ENCODE data around the gene RBM39. TPM values are rescaled to one million over a fixed set of nuclear protein-coding genes. Genes with fewer than 3 reads are reported as not detected.

The RBM39 gene
- 142 TPM for polyA plus RNA-seq (2013, experiment 1 of 2)
- polyA plus RNA-seq (2013, experiment 2 of 2), result 138 TPM

- H4K8ac ChIP-seq (ENCODE audit: low read length), result peak within 1 kb of the TSS; percentile 98
- DNase-seq, result peak; percentile 100
- WGBS, result under 1% methylated on average over 66 of the region's 66 CpGs
- H3K14ac ChIP-seq (ENCODE audit: low read length in 2 of 2), result peak within 1 kb of the TSS; percentile 83 to 99
- H2BK15ac ChIP-seq (ENCODE audit: low read depth, poor library complexity, severe bottlenecking), result peak within 1 kb of the TSS; percentile 98
- peaks cover 7% of the 10 kb centered on the region for H3K4me1 ChIP-seq (ENCODE audit: control insufficient read depth, insufficient read depth, low read depth, low read length)
- H3K9ac ChIP-seq (ENCODE audit: low read length), result peak within 1 kb of the TSS; percentile 100
- H3K27me3 ChIP-seq (ENCODE audit: control insufficient read depth in 1 of 2, insufficient read depth in 1 of 2, low read length in 2 of 2), result no peaks in the 10 kb centered on the region
- peak within 1 kb of the TSS; percentile 100 for H3K4ac ChIP-seq (ENCODE audit: low read depth in 1 of 2, low read length in 2 of 2)
- H2BK12ac ChIP-seq (ENCODE audit: low read length in 2 of 2), result peak within 1 kb of the TSS in 1 of 2 experiments; percentile 18
- peak within 1 kb of the TSS; percentile 77 for H3K4me2 ChIP-seq (ENCODE audit: low read length, poor library complexity, severe bottlenecking)
- H2AFZ ChIP-seq (ENCODE audit: low read depth, low read length), result no peak within 1 kb of the TSS
- H3K79me1 ChIP-seq (replicated peaks; ENCODE audit: low read length, poor library complexity, severe bottlenecking), result no peaks in the 10 kb centered on the region
- H3K23ac ChIP-seq (ENCODE audit: low read length in 2 of 2), result peak within 1 kb of the TSS; percentile 57 to 80
- H3K36me3 ChIP-seq (ENCODE audit: control insufficient read depth in 1 of 2, insufficient read depth in 2 of 2, low read depth in 1 of 2, low read length in 2 of 2), result peaks cover 14 to 35% of the 10 kb centered on the region in 2 experiments
- H4K91ac ChIP-seq (ENCODE audit: low read length), result peak within 1 kb of the TSS; percentile 98
- H2BK5ac ChIP-seq (ENCODE audit: low read depth, low read length, poor library complexity, severe bottlenecking), result peak within 1 kb of the TSS; percentile 97
- H3K9me3 ChIP-seq (ENCODE audit: control insufficient read depth, low read length), result no peaks in the 10 kb centered on the region
- H2BK120ac ChIP-seq (ENCODE audit: low read depth, low read length), result peak within 1 kb of the TSS; percentile 99
- H2AK5ac ChIP-seq (ENCODE audit: low read length, severe bottlenecking), result peak within 1 kb of the TSS; percentile 98
- peak within 1 kb of the TSS; percentile 97 to 100 for H3K18ac ChIP-seq (ENCODE audit: low read depth in 1 of 2, low read length in 2 of 2)
- peak within 1 kb of the TSS; percentile 75 to 88 for H3K4me3 ChIP-seq (ENCODE audit: insufficient read depth in 1 of 2, low read depth in 1 of 2, low read length in 2 of 2)
- H3K27ac ChIP-seq (ENCODE audit: low read length, poor library complexity, severe bottlenecking), result peak within 1 kb of the TSS; percentile 99
These were observed at the start of gene RBM39 for GRCh38 chr20:35741892-35742740. Gene RBM39, minus strand, starts transcription at chr20:35742260. Its CDS starts 1,386 bp downstream, at chr20:35740874.

- H2BK5ac ChIP-seq (ENCODE audit: low read depth, low read length, poor library complexity, severe bottlenecking), result no peak overlapping the region
- no peak overlapping the region for H4K8ac ChIP-seq (ENCODE audit: low read length)
- no peaks in the 10 kb centered on the region for H3K4me1 ChIP-seq (ENCODE audit: control insufficient read depth, insufficient read depth, low read depth, low read length)
- no peak overlapping the region for H3K4ac ChIP-seq (ENCODE audit: low read depth in 1 of 2, low read length in 2 of 2)
- no peak overlapping the region for H3K4me2 ChIP-seq (ENCODE audit: low read length, poor library complexity, severe bottlenecking)
- no peak overlapping the region for H3K4me3 ChIP-seq (ENCODE audit: insufficient read depth in 1 of 2, low read depth in 1 of 2, low read length in 2 of 2)
- H3K79me1 ChIP-seq (replicated peaks; ENCODE audit: low read length, poor library complexity, severe bottlenecking), result peaks cover 28% of the 10 kb centered on the region
- no peak overlapping the region for H3K14ac ChIP-seq (ENCODE audit: low read length in 2 of 2)
- DNase-seq, result peak; percentile 85
- no peak overlapping the region for H4K91ac ChIP-seq (ENCODE audit: low read length)
- H3K27ac ChIP-seq (ENCODE audit: low read length, poor library complexity, severe bottlenecking), result no peak overlapping the region
- H3K18ac ChIP-seq (ENCODE audit: low read depth in 1 of 2, low read length in 2 of 2), result no peak overlapping the region
- H2BK15ac ChIP-seq (ENCODE audit: low read depth, poor library complexity, severe bottlenecking), result no peak overlapping the region
- no peak overlapping the region for H2AK5ac ChIP-seq (ENCODE audit: low read length, severe bottlenecking)
- 83% methylated on average over 2 of the region's 3 CpGs for WGBS
- no peaks in the 10 kb centered on the region for H3K27me3 ChIP-seq (ENCODE audit: control insufficient read depth in 1 of 2, insufficient read depth in 1 of 2, low read length in 2 of 2)
- peak overlapping the region; percentile 14 for H3K9ac ChIP-seq (ENCODE audit: low read length)
- H3K23ac ChIP-seq (ENCODE audit: low read length in 2 of 2), result no peak overlapping the region
- no peak overlapping the region for H2BK120ac ChIP-seq (ENCODE audit: low read depth, low read length)
- no peak overlapping the region for H2BK12ac ChIP-seq (ENCODE audit: low read length in 2 of 2)
- H3K36me3 ChIP-seq (ENCODE audit: control insufficient read depth in 1 of 2, insufficient read depth in 2 of 2, low read depth in 1 of 2, low read length in 2 of 2), result peaks cover 5 to 8% of the 10 kb centered on the region in 2 experiments
- no peaks in the 10 kb centered on the region for H3K9me3 ChIP-seq (ENCODE audit: control insufficient read depth, low read length)
- H2AFZ ChIP-seq (ENCODE audit: low read depth, low read length), result no peak overlapping the region
These were observed 49.8 kb upstream of the RBM39 start for GRCh38 chr20:35791821-35792220.

GRCh38 chr20:35791097-35791496, 49.0 kb upstream of the RBM39 start:
- Histone ChIP-seq H3K23ac (ENCODE audit: low read length in 2 of 2) (no peak overlapping the region), H2BK15ac (ENCODE audit: low read depth, poor library complexity, severe bottlenecking) (no peak overlapping the region), H3K4me2 (ENCODE audit: low read length, poor library complexity, severe bottlenecking) (no peak overlapping the region), H4K8ac (ENCODE audit: low read length) (no peak overlapping the region), H2BK12ac (ENCODE audit: low read length in 2 of 2) (no peak overlapping the region), H2AK5ac (ENCODE audit: low read length, severe bottlenecking) (no peak overlapping the region), H4K91ac (ENCODE audit: low read length) (no peak overlapping the region), H3K4me3 (ENCODE audit: insufficient read depth in 1 of 2, low read depth in 1 of 2, low read length in 2 of 2) (no peak overlapping the region), H3K4ac (ENCODE audit: low read depth in 1 of 2, low read length in 2 of 2) (no peak overlapping the region), H3K18ac (ENCODE audit: low read depth in 1 of 2, low read length in 2 of 2) (no peak overlapping the region), H3K79me1 (replicated peaks; ENCODE audit: low read length, poor library complexity, severe bottlenecking) (peaks cover 30% of the 10 kb centered on the region), H3K9ac (ENCODE audit: low read length) (no peak overlapping the region), H2AFZ (ENCODE audit: low read depth, low read length) (no peak overlapping the region), H3K9me3 (ENCODE audit: control insufficient read depth, low read length) (no peaks in the 10 kb centered on the region), H3K14ac (ENCODE audit: low read length in 2 of 2) (no peak overlapping the region), H2BK5ac (ENCODE audit: low read depth, low read length, poor library complexity, severe bottlenecking) (no peak overlapping the region), H3K36me3 (ENCODE audit: control insufficient read depth in 1 of 2, insufficient read depth in 2 of 2, low read depth in 1 of 2, low read length in 2 of 2) (peaks cover 8% of the 10 kb centered on the region in 2 experiments), H3K27ac (ENCODE audit: low read length, poor library complexity, severe bottlenecking) (no peak overlapping the region), H3K27me3 (ENCODE audit: control insufficient read depth in 1 of 2, insufficient read depth in 1 of 2, low read length in 2 of 2) (no peaks in the 10 kb centered on the region), H2BK120ac (ENCODE audit: low read depth, low read length) (no peak overlapping the region), H3K4me1 (ENCODE audit: control insufficient read depth, insufficient read depth, low read depth, low read length) (no peaks in the 10 kb centered on the region)
- 100% methylated on average over 1 of the region's 5 CpGs for WGBS
- no peak for DNase-seq

- WGBS, result 100% methylated on average over 3 of the region's 4 CpGs
These were observed 46.7 kb upstream of the RBM39 start for GRCh38 chr20:35788796-35789195.

More at GRCh38 chr20:35788796-35789195, 46.7 kb upstream of the RBM39 start:
- H2BK12ac ChIP-seq (ENCODE audit: low read length in 2 of 2), result no peak overlapping the region
- no peak overlapping the region for H3K23ac ChIP-seq (ENCODE audit: low read length in 2 of 2)
- H3K9me3 ChIP-seq (ENCODE audit: control insufficient read depth, low read length), result no peaks in the 10 kb centered on the region
- H3K4me2 ChIP-seq (ENCODE audit: low read length, poor library complexity, severe bottlenecking), result no peak overlapping the region
- no peaks in the 10 kb centered on the region for H3K4me1 ChIP-seq (ENCODE audit: control insufficient read depth, insufficient read depth, low read depth, low read length)
- no peak overlapping the region for H4K8ac ChIP-seq (ENCODE audit: low read length)
- peaks cover 8 to 13% of the 10 kb centered on the region in 2 experiments for H3K36me3 ChIP-seq (ENCODE audit: control insufficient read depth in 1 of 2, insufficient read depth in 2 of 2, low read depth in 1 of 2, low read length in 2 of 2)
- no peak for DNase-seq
- H2AFZ ChIP-seq (ENCODE audit: low read depth, low read length), result no peak overlapping the region
- H3K14ac ChIP-seq (ENCODE audit: low read length in 2 of 2), result no peak overlapping the region
- no peak overlapping the region for H4K91ac ChIP-seq (ENCODE audit: low read length)
- H3K27me3 ChIP-seq (ENCODE audit: control insufficient read depth in 1 of 2, insufficient read depth in 1 of 2, low read length in 2 of 2), result no peaks in the 10 kb centered on the region
- H2BK5ac ChIP-seq (ENCODE audit: low read depth, low read length, poor library complexity, severe bottlenecking), result no peak overlapping the region
- peaks cover 27% of the 10 kb centered on the region for H3K79me1 ChIP-seq (replicated peaks; ENCODE audit: low read length, poor library complexity, severe bottlenecking)
- no peak overlapping the region for H2BK120ac ChIP-seq (ENCODE audit: low read depth, low read length)
- H3K27ac ChIP-seq (ENCODE audit: low read length, poor library complexity, severe bottlenecking), result no peak overlapping the region
- no peak overlapping the region for H3K4me3 ChIP-seq (ENCODE audit: insufficient read depth in 1 of 2, low read depth in 1 of 2, low read length in 2 of 2)
- H3K18ac ChIP-seq (ENCODE audit: low read depth in 1 of 2, low read length in 2 of 2), result no peak overlapping the region
- H3K4ac ChIP-seq (ENCODE audit: low read depth in 1 of 2, low read length in 2 of 2), result no peak overlapping the region
- no peak overlapping the region for H2AK5ac ChIP-seq (ENCODE audit: low read length, severe bottlenecking)
- no peak overlapping the region for H2BK15ac ChIP-seq (ENCODE audit: low read depth, poor library complexity, severe bottlenecking)
- H3K9ac ChIP-seq (ENCODE audit: low read length), result no peak overlapping the region

All from mesenchymal stem cell (in vitro differentiated cells and primary cell).